ENCODE data around the gene HSPA1L. TPM values are rescaled to one million over a fixed set of nuclear protein-coding genes. Genes with fewer than 3 reads are reported as not detected.
A peak's percentile ranks its signal among the peaks of the same experiment; 100 is the strongest.
"Not testable (repeated sequence)": the region's sequence is repeated elsewhere in the genome, so short reads cannot be mapped to it uniquely, and the experiment has no call there.

HSPA1L gene
- total and polyA plus RNA-seq, 5 experiments from 2014 or later = 0.56 to 4.0 (median 1.6) TPM

DNA sequence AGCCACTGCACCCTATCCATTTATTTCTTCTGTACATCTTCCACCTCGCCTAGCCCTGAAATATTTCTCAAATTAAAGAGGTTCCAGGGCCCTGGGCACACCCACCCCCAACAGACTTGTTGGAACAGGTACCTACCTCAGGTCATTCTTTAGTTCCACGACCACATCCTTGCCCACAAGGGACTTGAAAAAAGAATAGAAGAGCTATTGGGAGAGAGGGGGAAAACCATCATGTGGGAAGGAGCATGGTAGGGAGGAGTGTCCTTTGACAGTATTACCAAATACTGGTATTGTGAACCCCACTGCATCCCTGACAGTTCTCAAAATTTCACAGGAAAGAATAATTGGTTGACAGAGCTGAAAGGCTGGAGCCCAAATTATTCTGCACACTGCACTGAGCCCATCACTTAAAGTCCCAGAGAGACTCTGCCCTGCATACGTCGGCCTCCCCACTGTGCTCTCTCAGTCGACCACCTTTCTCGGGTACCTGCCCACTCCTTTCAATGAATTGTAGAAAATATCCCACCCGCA, 9.1 kb downstream of the HSPA1L start:
- Mint-ChIP-seq H3K9me3 (no peaks in the 10 kb centered on the region), H3K27ac (peak overlapping the region; percentile 91 to 98 (median 94)), H3K4me3 (peak overlapping the region; percentile 84 to 97 (median 91)), H3K27me3 (no peaks in the 10 kb centered on the region), H3K36me3 (peaks cover 0 to 37% (median 8%) of the 10 kb centered on the region in 3 donors), H3K4me1 (peaks cover 10 to 35% (median 20%) of the 10 kb centered on the region in 4 donors)
- POLR2A ChIA-PET = interaction anchor here (0.6 to 4.2 kb wide), 16 partner anchors 8 to 283 kb away, joined by 3 to 63 read pairs (median 6); partner anchors contain the start of genes ABHD16A, BAG6, CLIC1 and HSPA1A
- no peak for DNase-seq
- peak; percentile 32 to 41 for ATAC-seq

GRCh38 chr6:31801031-31801927, 13.8 kb downstream of the HSPA1L start:
- ATAC-seq, H3K9me3 Mint-ChIP-seq, H3K27me3 Mint-ChIP-seq, DNase-seq, H3K4me3 Mint-ChIP-seq: not testable (repeated sequence)
- Mint-ChIP-seq H3K4me1 (peaks cover 14 to 47% (median 32%) of the 10 kb centered on the region in 4 donors), H3K36me3 (peaks cover 0 to 23% (median 0%) of the 10 kb centered on the region in 3 donors), H3K27ac (peak overlapping the region in 1 of 10 donors; percentile 29)
- POLR2A ChIA-PET = interaction anchor here (0.7 kb wide), 2 partner anchors 167 to 1035 kb away, joined by 6 to 7 read pairs; no protein-coding TSS in a partner anchor

- POLR2A ChIA-PET = interaction anchor here (0.6 kb wide), 1 partner anchor 9 kb away, joined by 4 read pairs; no protein-coding TSS in a partner anchor
- Mint-ChIP-seq H3K4me1 (peaks cover 12 to 38% (median 29%) of the 10 kb centered on the region in 4 donors), H3K27ac (no peak overlapping the region), H3K36me3 (peaks cover 0 to 19% (median 0%) of the 10 kb centered on the region in 3 donors), H3K27me3 (no peaks in the 10 kb centered on the region), H3K9me3 (no peaks in the 10 kb centered on the region), H3K4me3 (no peak overlapping the region)
- no peak for ATAC-seq
- no peak for DNase-seq
These were observed 15.3 kb downstream of the HSPA1L start for GRCh38 chr6:31799781-31800180.

GRCh38 chr6:31797588-31797987, 17.5 kb downstream of the HSPA1L start:
- H3K4me3 Mint-ChIP-seq = peak overlapping the region; percentile 51 to 81 (median 76)
- no peaks in the 10 kb centered on the region for H3K27me3 Mint-ChIP-seq
- H3K9me3 Mint-ChIP-seq = no peaks in the 10 kb centered on the region
- H3K4me1 Mint-ChIP-seq = peaks cover 17 to 42% (median 39%) of the 10 kb centered on the region in 4 donors
- H3K36me3 Mint-ChIP-seq = peaks cover 0 to 15% (median 0%) of the 10 kb centered on the region in 3 donors
- peak overlapping the region in 9 of 10 donors; percentile 89 to 96 (median 94) for H3K27ac Mint-ChIP-seq
- POLR2A ChIA-PET = interaction anchor here (0.7 to 4.3 kb wide), 4 partner anchors 8 to 97 kb away, joined by 4 to 63 read pairs (median 8); partner anchors contain the start of gene LSM2
- DNase-seq (peak in 5 of 10 donors; percentile 27 to 72 (median 41)), ATAC-seq (peak; percentile 18 to 40)

GRCh38 chr6:31796993-31797385, 18.1 kb downstream of the HSPA1L start:
- DNase-seq (no peak), ATAC-seq (no peak)
- POLR2A ChIA-PET = interaction anchor here (0.7 to 4.3 kb wide), 4 partner anchors 9 to 98 kb away, joined by 4 to 63 read pairs (median 8); partner anchors contain the start of gene LSM2
- Mint-ChIP-seq H3K4me3 (peak overlapping the region; percentile 45 to 81 (median 70)), H3K9me3 (no peaks in the 10 kb centered on the region), H3K4me1 (peaks cover 17 to 44% (median 40%) of the 10 kb centered on the region in 4 donors), H3K27me3 (no peaks in the 10 kb centered on the region), H3K36me3 (peaks cover 0 to 16% (median 0%) of the 10 kb centered on the region in 3 donors), H3K27ac (peak overlapping the region in 9 of 10 donors; percentile 89 to 96 (median 94))

DNA sequence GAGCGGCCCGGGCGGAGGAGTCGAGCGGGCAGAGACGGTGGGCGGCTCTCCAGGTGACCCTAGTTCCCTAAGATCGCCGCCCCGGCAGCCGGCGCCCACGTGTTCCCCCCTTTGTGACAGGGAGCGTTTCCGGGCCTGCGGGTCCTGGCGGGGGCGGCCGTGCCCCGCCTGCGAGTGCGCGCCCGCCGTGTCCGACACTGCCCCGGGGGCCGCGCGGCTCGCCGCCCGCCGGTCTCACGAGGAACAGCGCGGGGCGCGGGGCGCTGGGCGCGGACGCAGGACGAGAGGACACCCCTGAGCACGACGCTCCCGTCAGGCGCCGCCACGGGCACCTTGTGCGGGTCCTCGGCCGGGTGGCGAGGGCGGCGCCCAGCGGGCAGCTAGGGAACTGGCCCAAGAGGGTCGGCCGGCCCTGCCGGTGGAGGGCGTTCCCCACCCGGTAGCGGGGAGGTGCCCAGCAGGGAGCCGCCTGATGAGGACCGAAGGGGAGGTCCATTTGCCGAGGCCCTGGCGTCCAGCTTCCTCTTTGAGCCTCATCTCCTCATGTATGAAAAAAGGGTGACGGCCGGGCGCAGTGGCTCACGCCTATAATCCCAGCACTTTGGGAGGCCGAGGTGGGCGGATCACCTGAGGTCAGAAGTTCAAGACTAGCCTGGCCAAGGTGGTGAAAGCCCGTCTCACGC, 19.3 kb downstream of the HSPA1L start, which contains the start of gene VARS1:
TSS of gene VARS1 (minus strand) at position 137 of the 683 bp plus-strand sequence. CDS start 535 bp downstream, outside the sequence.
- ATAC-seq = peak; percentile 86 to 87
- H3K4me1 Mint-ChIP-seq = peaks cover 19 to 47% (median 46%) of the 10 kb centered on the region in 4 donors
- H3K4me3 Mint-ChIP-seq = peak within 1 kb of the TSS; percentile 88 to 97 (median 94)
- peak within 1 kb of the TSS; percentile 96 to 99 (median 98) for H3K27ac Mint-ChIP-seq
- DNase-seq = peak; percentile 63 to 91 (median 84)
- peaks cover 0 to 18% (median under 1%) of the 10 kb centered on the region in 3 donors for H3K36me3 Mint-ChIP-seq
- H3K27me3 Mint-ChIP-seq = no peaks in the 10 kb centered on the region
- H3K9me3 Mint-ChIP-seq = no peaks in the 10 kb centered on the region
- POLR2A ChIA-PET = interaction anchor here (0.7 to 4.3 kb wide), 17 partner anchors 10 to 146 kb away, joined by 3 to 63 read pairs (median 5); partner anchors contain the start of genes ABHD16A, BAG6, CLIC1 and DDAH2

DNA sequence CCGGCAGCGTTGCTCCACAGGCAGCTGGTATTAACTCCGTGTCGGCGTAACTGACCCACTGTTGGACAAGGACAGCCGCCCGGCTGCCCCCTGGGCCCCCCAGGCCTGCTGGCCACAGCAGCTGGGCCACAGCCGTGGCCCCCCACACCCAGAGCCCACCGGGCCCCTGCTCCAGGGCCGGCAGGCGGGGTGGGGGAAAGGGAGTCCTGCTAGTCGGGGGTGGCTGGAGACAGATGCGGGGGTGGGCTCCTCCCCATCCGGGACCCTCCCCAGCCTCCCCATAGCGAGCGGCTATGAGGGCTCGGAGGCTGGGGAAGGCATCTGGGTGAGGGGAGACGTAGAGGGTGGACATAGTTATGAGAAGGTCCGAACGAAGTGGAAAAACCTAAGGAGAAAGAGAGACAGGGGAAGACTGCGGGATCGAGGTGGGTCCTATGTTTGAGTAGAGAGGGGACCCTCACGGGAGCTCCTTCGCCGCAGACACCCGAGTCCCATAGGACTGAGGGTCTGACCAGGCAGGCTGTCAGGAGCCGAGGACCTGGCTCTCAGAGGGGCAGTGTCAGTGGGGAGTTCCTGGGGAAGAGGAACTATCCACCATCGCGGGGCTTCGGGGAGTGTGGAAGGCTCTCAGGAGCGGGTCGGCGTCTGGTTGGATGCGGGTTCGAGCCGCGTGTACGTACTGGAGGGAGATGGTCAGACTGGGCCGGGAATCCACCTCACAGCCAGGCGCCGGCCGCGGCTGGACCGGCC, 20.0 kb downstream of the HSPA1L start:
- DNase-seq (no peak), ATAC-seq (peak; percentile 1 to 15)
- no peaks in the 10 kb centered on the region for H3K27me3 Mint-ChIP-seq
- H3K36me3 Mint-ChIP-seq = peaks cover 2 to 25% (median 4%) of the 10 kb centered on the region in 3 donors
- no peaks in the 10 kb centered on the region for H3K9me3 Mint-ChIP-seq
- POLR2A ChIA-PET = interaction anchor here (0.5 to 4.3 kb wide), 14 partner anchors 8 to 92 kb away, joined by 3 to 63 read pairs (median 4); partner anchors contain the start of genes ABHD16A, CLIC1, DDAH2 and LSM2
- peak overlapping the region; percentile 82 to 99 (median 98) for H3K27ac Mint-ChIP-seq
- H3K4me1 Mint-ChIP-seq = peaks cover 19 to 50% (median 47%) of the 10 kb centered on the region in 4 donors
- H3K4me3 Mint-ChIP-seq = peak overlapping the region; percentile 88 to 97 (median 94)

GRCh38 chr6:31794294-31794865, 20.7 kb downstream of the HSPA1L start:
- Mint-ChIP-seq H3K27me3 (no peaks in the 10 kb centered on the region), H3K9me3 (no peaks in the 10 kb centered on the region), H3K36me3 (peaks cover 2 to 30% (median 4%) of the 10 kb centered on the region in 3 donors), H3K4me1 (peaks cover 19 to 53% (median 47%) of the 10 kb centered on the region in 4 donors), H3K4me3 (peak overlapping the region; percentile 59 to 96 (median 90)), H3K27ac (peak overlapping the region; percentile 32 to 99 (median 82))
- no peak for ATAC-seq
- POLR2A ChIA-PET = interaction anchor here (0.5 to 4.3 kb wide), 11 partner anchors 8 to 91 kb away, joined by 3 to 63 read pairs (median 3); partner anchors contain the start of genes ABHD16A, CLIC1, DDAH2 and LSM2
- DNase-seq = no peak

- not testable (repeated sequence) for DNase-seq, H3K27me3 Mint-ChIP-seq, ATAC-seq, H3K9me3 Mint-ChIP-seq
- POLR2A ChIA-PET = interaction anchor here (0.6 to 0.7 kb wide), 2 partner anchors 12 to 13 kb away, joined by 3 to 4 read pairs; partner anchors contain the start of gene LSM2
- Mint-ChIP-seq H3K27ac (peak overlapping the region in 8 of 10 donors; percentile 32 to 94 (median 82)), H3K4me1 (peaks cover 19 to 56% (median 47%) of the 10 kb centered on the region in 4 donors), H3K4me3 (peak overlapping the region in 9 of 10 donors; percentile 59 to 96 (median 89)), H3K36me3 (peaks cover 2 to 35% (median 4%) of the 10 kb centered on the region in 3 donors)
These were observed 21.2 kb downstream of the HSPA1L start for GRCh38 chr6:31793927-31794245.

- Mint-ChIP-seq H3K27me3 (no peaks in the 10 kb centered on the region), H3K27ac (peak overlapping the region in 2 of 10 donors; percentile 16 to 38), H3K9me3 (no peaks in the 10 kb centered on the region), H3K4me1 (peaks cover 17 to 48% (median 40%) of the 10 kb centered on the region in 4 donors), H3K36me3 (peaks cover 2 to 40% (median 4%) of the 10 kb centered on the region in 3 donors), H3K4me3 (no peak overlapping the region)
- POLR2A ChIA-PET = interaction anchor here (0.6 kb wide), 2 partner anchors 251 to 1333 kb away, joined by 3 to 6 read pairs; partner anchors contain the start of gene DDX39B
- DNase-seq (no peak), ATAC-seq (no peak)
These were observed 22.3 kb downstream of the HSPA1L start for GRCh38 chr6:31792761-31793171.
